GM12878 (cell line): ENCODE data around the gene CNN1. TPM values are rescaled to one million over a fixed set of nuclear protein-coding genes. Genes with fewer than 3 reads are reported as not detected.

Experiments used
- BCL11A ChIP-seq: IDR thresholded peaks from 2 replicates; pipeline ENCODE4 v1.6.1; 2011; ENCODE audit warnings: low read depth, low read length
- BHLHE40 ChIP-seq, 2 experiments: fragments of 450-650 bp in 1 of 2; IDR thresholded peaks; 2 replicates each; pipeline ENCODE4 v1.6.1; 2011 to 2017; ENCODE audit warnings: low read depth in 2 of 2, borderline replicate concordance in 1 of 2, improper control_type of control experiment in 1 of 2, low read length in 1 of 2, mild to moderate bottlenecking in 1 of 2
- CBX5 ChIP-seq: sonication (generic); IDR thresholded peaks from 2 replicates; pipeline ENCODE4 v1.6.1; 2016; ENCODE audit warnings: low read depth, moderate library complexity, mild to moderate bottlenecking, inconsistent platforms
- E2F4 ChIP-seq: IDR thresholded peaks from 2 replicates; pipeline ENCODE4 v1.6.1; 2012; ENCODE audit warnings: low read depth, low read length, improper control_type of control experiment
- ESRRA ChIP-seq: IDR thresholded peaks from 2 replicates; pipeline ENCODE4 v1.6.1; 2012; ENCODE audit warnings: mild to moderate bottlenecking, low read length, improper control_type of control experiment
- HDGF ChIP-seq: fragments of 450-650 bp; IDR thresholded peaks from 2 replicates; pipeline ENCODE4 v1.6.1; 2016; ENCODE audit warnings: antibody characterized with exemption
- IKZF1 ChIP-seq: fragments of 450-650 bp; conservative IDR thresholded peaks from 2 replicates; pipeline ENCODE4 v1.6.1; 2017; ENCODE audit warnings: antibody characterized with exemption, mild to moderate bottlenecking
- JUND ChIP-seq: IDR thresholded peaks from 2 replicates; pipeline ENCODE4 v1.6.1; 2012; ENCODE audit warnings: low read depth, mild to moderate bottlenecking, low read length, improper control_type of control experiment, moderate library complexity
- POU2F2 ChIP-seq: IDR thresholded peaks from 3 replicates; pipeline ENCODE4 v1.6.1; 2011; ENCODE audit warnings: low read depth, mild to moderate bottlenecking, low read length, borderline replicate concordance
- RFX5 ChIP-seq: IDR thresholded peaks from 2 replicates; pipeline ENCODE4 v1.6.1; 2011; ENCODE audit warnings: low read depth, low read length, improper control_type of control experiment
- TCF3 ChIP-seq: IDR thresholded peaks from 2 replicates; pipeline ENCODE4 v1.6.1; 2012; ENCODE audit warnings: low read depth, mild to moderate bottlenecking, low read length, borderline replicate concordance; ENCODE audit not compliant: insufficient read depth
- ZNF687 ChIP-seq: fragments of 450-650 bp; IDR thresholded peaks from 2 replicates; pipeline ENCODE4 v1.6.1; 2017; ENCODE audit warnings: mild to moderate bottlenecking, moderate library complexity
- polyA plus RNA-seq, 11 experiments: library from polyadenylated mRNA; depleted of rRNA in 4 of 11; unstranded in 6 of 11; stranded (reverse) in 5 of 11; fragments of >200 nt; fragmentation: Nextera tagmentation in 4 of 11; fragmentation: Illumina TruSeq in 1 of 11; extraction: Ambion mirVana in 4 of 11; extraction: Trizol in 1 of 11; gene quantifications; 1 replicate in 1 of 11; 2 replicates in 10 of 11; pipeline versions ENCODE4 v1.2.1 to v1.2.3, GENCODE V29; 2011 to 2016; ENCODE audit warnings: inconsistent platforms in 2 of 11, missing spikeins in 2 of 11, low read depth in 1 of 11
- total RNA-seq, 4 experiments: library from RNA; depleted of rRNA in 3 of 4; stranded (reverse); fragments of >200 nt in 3 of 4; fragmentation: Illumina TruSeq in 1 of 4; extraction: Trizol in 1 of 4; gene quantifications; 2 replicates each; pipeline versions ENCODE4 v1.2.1 to v1.2.3, GENCODE V29; 2013 to 2021
- TF ChIP-seq, protein P1 (sequence below): fragments of 450-650 bp; IDR thresholded peaks from 2 replicates; pipeline ENCODE4 v1.6.1; 2018; ENCODE audit warnings: borderline replicate concordance, mild to moderate bottlenecking; ENCODE audit not compliant: partially characterized antibody
- TF ChIP-seq, protein P2 (sequence below): IDR thresholded peaks from 2 replicates; pipeline ENCODE4 v1.6.1; 2012; ENCODE audit warnings: low read depth, low read length, improper control_type of control experiment
- TF ChIP-seq, protein P3 (sequence below): IDR thresholded peaks from 2 replicates; pipeline ENCODE4 v1.6.1; 2012; ENCODE audit warnings: low read depth, low read length, improper control_type of control experiment
- TF ChIP-seq, protein P4 (sequence below): IDR thresholded peaks from 2 replicates; pipeline ENCODE4 v1.6.1; 2011; ENCODE audit warnings: borderline replicate concordance, low read depth, mild to moderate bottlenecking, moderate library complexity, low read length; ENCODE audit not compliant: insufficient read depth, poor library complexity, severe bottlenecking

The CNN1 gene
- total and polyA plus RNA-seq, 10 of the 15 experiments (the other 5 are each of a cell fraction or from before 2014, with no cell fraction given) = 0.03 to 0.58 (median 0.22) TPM; not detected in 1

DNA sequence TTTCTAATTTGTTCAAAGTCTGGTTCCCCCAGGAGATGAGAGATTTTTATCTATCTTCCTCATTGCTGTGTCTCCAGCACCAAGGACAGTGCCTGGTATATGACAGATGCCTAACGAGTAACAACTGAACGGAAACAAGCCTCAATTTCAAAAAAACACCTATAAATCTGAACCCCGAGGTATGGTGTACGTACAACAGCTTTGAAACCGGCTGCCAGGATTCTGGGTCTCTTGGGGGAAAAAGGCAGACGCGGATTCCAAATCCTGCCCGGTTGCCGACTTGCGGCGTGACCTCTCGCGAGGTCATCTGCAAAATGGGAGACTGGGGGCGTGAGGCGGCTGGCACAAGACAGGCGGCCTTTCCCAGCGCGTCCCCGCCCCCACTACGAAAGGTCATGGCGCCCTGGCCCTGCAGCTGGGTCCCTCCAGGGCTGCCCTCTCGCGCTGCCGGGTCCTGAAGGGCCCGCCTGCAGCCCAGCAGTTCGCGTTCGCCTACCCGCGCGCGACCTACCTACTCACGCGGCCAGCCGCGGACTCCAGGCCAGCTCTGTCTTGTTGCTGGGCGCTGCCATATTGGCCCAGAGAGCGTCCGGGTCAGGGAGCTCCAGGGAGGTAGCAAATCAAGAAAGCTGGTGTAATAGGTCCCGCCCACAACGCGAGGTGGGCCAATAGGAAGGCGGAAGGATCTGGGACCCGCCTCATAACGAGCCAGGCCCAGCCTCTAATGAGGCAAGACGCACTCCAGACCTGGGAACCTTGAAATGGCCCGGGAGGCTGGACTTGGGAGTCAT is 9.9 kb upstream of the CNN1 start, which contains the start of gene ECSIT (continued):
- TF ChIP-seq, protein P1, sequence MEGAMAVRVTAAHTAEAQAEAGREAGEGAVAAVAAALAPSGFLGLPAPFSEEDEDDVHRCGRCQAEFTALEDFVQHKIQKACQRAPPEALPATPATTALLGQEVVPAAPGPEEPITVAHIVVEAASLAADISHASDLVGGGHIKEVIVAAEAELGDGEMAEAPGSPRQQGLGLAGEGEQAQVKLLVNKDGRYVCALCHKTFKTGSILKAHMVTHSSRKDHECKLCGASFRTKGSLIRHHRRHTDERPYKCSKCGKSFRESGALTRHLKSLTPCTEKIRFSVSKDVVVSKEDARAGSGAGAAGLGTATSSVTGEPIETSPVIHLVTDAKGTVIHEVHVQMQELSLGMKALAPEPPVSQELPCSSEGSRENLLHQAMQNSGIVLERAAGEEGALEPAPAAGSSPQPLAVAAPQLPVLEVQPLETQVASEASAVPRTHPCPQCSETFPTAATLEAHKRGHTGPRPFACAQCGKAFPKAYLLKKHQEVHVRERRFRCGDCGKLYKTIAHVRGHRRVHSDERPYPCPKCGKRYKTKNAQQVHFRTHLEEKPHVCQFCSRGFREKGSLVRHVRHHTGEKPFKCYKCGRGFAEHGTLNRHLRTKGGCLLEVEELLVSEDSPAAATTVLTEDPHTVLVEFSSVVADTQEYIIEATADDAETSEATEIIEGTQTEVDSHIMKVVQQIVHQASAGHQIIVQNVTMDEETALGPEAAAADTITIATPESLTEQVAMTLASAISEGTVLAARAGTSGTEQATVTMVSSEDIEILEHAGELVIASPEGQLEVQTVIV = no peak
- TF ChIP-seq BCL11A = no peak
- TF ChIP-seq, protein P2, sequence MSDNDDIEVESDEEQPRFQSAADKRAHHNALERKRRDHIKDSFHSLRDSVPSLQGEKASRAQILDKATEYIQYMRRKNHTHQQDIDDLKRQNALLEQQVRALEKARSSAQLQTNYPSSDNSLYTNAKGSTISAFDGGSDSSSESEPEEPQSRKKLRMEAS = peak; percentile 87
- TF ChIP-seq IKZF1 = peak; percentile 94
- no peak for TF ChIP-seq E2F4
- peak in 1 of 2 experiments; percentile 84; a peak in 2 of 4 replicates for TF ChIP-seq BHLHE40 (IDR thresholded peaks at IDR 0.05; ENCODE audit: borderline replicate concordance in 1 of 2, low read depth in 2 of 2, low read length in 1 of 2)
- TF ChIP-seq CBX5 = no peak
- TF ChIP-seq TCF3 = 0 out of 2 replicates have a peak, but pooled peaks have one; percentile 40
- TF ChIP-seq ZNF687 = 0 out of 2 replicates have a peak, but pooled peaks have one; percentile 15
- TF ChIP-seq, protein P3, sequence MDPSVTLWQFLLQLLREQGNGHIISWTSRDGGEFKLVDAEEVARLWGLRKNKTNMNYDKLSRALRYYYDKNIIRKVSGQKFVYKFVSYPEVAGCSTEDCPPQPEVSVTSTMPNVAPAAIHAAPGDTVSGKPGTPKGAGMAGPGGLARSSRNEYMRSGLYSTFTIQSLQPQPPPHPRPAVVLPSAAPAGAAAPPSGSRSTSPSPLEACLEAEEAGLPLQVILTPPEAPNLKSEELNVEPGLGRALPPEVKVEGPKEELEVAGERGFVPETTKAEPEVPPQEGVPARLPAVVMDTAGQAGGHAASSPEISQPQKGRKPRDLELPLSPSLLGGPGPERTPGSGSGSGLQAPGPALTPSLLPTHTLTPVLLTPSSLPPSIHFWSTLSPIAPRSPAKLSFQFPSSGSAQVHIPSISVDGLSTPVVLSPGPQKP = no peak
- no peak for TF ChIP-seq JUND
- TF ChIP-seq HDGF = no peak; the same call in 1 of the 2 replicates
- no peak for TF ChIP-seq RFX5
- TF ChIP-seq, protein P4, sequence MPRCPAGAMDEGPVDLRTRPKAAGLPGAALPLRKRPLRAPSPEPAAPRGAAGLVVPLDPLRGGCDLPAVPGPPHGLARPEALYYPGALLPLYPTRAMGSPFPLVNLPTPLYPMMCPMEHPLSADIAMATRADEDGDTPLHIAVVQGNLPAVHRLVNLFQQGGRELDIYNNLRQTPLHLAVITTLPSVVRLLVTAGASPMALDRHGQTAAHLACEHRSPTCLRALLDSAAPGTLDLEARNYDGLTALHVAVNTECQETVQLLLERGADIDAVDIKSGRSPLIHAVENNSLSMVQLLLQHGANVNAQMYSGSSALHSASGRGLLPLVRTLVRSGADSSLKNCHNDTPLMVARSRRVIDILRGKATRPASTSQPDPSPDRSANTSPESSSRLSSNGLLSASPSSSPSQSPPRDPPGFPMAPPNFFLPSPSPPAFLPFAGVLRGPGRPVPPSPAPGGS = no peak
- peak; percentile 86; the same call in 1 of the 2 replicates for TF ChIP-seq ESRRA
- TF ChIP-seq POU2F2 = no peak; the same call in 2 of the 3 replicates
